ENCODE measurements around the gene CFAP77.

CFAP77 gene

DNA sequence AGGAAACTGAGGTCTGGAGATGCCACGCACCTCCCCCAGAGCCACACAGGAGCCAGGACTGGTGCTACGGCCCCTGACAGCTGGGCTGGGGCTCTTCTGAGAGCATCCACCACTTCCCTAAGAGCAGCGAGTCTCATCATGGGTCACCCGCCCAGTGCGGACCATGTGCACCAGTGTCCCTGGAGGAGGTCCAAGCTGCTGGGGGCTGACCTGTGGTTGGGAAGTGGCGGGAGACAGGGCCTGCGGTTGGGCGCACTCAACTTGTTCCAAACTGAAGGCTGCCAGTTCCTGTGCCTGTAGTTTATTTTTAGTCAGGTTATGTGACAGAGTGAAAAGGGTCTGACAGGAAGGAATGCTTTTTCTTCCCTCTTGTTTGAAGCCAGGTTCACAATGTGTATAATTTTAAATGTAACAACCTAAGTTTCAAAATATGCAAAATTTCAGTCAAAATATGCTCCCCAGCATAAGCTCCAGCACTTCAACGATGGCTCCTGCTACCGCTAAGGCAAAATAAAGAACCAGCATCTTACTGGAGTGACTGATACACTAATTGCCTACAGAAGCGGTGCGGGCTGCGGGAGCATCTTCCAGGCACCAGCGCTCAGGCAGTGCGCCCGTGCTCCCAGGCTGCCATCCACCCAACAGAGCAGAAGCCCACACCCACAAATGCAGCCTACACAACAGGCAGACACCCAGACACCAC lies 187.2 kb downstream of the CFAP77 start:
- H3K36me3 ChIP-seq (ENCODE audit: insufficient read depth, insufficient read length, low read length) = peaks cover 78% of the 10 kb centered on the region
- DNase-seq (ENCODE audit: low read depth, low spot score) = no peak

GRCh38 chr9:132600326-132600984 lies 190.4 kb downstream of the CFAP77 start:
- no peak for DNase-seq (ENCODE audit: low read depth, low spot score)
- no peaks in the 10 kb centered on the region for H3K4me1 ChIP-seq (ENCODE audit: insufficient read depth, insufficient read length)
- H3K4me3 ChIP-seq (ENCODE audit: insufficient read length, low read depth) = no peak overlapping the region
- H3K36me3 ChIP-seq (ENCODE audit: insufficient read depth, insufficient read length, low read length) = peaks cover 90% of the 10 kb centered on the region
- TF ChIP-seq YY1 (IDR thresholded peaks at IDR 0.05; ENCODE audit: insufficient read depth, insufficient read length) (no peak), SUZ12 (IDR thresholded peaks at IDR 0.05; ENCODE audit: extremely low read depth, insufficient read depth, insufficient read length) (no peak), ZNF274 (IDR thresholded peaks at IDR 0.05; ENCODE audit: low read depth, low read length) (no peak)
- no peaks in the 10 kb centered on the region for H3K9me3 ChIP-seq (ENCODE audit: insufficient read depth, low read length)
- no peaks in the 10 kb centered on the region for H3K27me3 ChIP-seq (ENCODE audit: insufficient read depth, insufficient read length)
- H3K9ac ChIP-seq (ENCODE audit: insufficient read length, low read depth) = no peak overlapping the region

More for the DNA sequence above, 187.2 kb downstream of the CFAP77 start:
- Histone ChIP-seq H3K9ac (ENCODE audit: insufficient read length, low read depth) (no peak overlapping the region), H3K9me3 (ENCODE audit: insufficient read depth, low read length) (no peaks in the 10 kb centered on the region), H3K4me3 (ENCODE audit: insufficient read length, low read depth) (no peak overlapping the region), H3K27me3 (ENCODE audit: insufficient read depth, insufficient read length) (no peaks in the 10 kb centered on the region), H3K4me1 (ENCODE audit: insufficient read depth, insufficient read length) (peaks cover 4% of the 10 kb centered on the region)
- no peak for TF ChIP-seq YY1 (IDR thresholded peaks at IDR 0.05; ENCODE audit: insufficient read depth, insufficient read length)

GRCh38 chr9:132602207-132602606 lies 192.2 kb downstream of the CFAP77 start:
- no peaks in the 10 kb centered on the region for H3K4me1 ChIP-seq (ENCODE audit: insufficient read depth, insufficient read length)
- H3K9ac ChIP-seq (ENCODE audit: insufficient read length, low read depth) = no peak overlapping the region
- H3K9me3 ChIP-seq (ENCODE audit: insufficient read depth, low read length) = no peaks in the 10 kb centered on the region
- no peaks in the 10 kb centered on the region for H3K27me3 ChIP-seq (ENCODE audit: insufficient read depth, insufficient read length)
- no peak overlapping the region for H3K4me3 ChIP-seq (ENCODE audit: insufficient read length, low read depth)
- H3K36me3 ChIP-seq (ENCODE audit: insufficient read depth, insufficient read length, low read length) = peaks cover 88% of the 10 kb centered on the region
- TF ChIP-seq YY1 (IDR thresholded peaks at IDR 0.05; ENCODE audit: insufficient read depth, insufficient read length) = no peak
- TF ChIP-seq ZNF274 (IDR thresholded peaks at IDR 0.05; ENCODE audit: low read depth, low read length) = no peak
- TF ChIP-seq SUZ12 (IDR thresholded peaks at IDR 0.05; ENCODE audit: extremely low read depth, insufficient read depth, insufficient read length) = no peak
- DNase-seq (ENCODE audit: low read depth, low spot score) = no peak

GRCh38 chr9:132605387-132605786 lies 195.4 kb downstream of the CFAP77 start:
- TF ChIP-seq ZNF274 (IDR thresholded peaks at IDR 0.05; ENCODE audit: low read depth, low read length) = no peak
- no peak for TF ChIP-seq SUZ12 (IDR thresholded peaks at IDR 0.05; ENCODE audit: extremely low read depth, insufficient read depth, insufficient read length)
- no peak for TF ChIP-seq YY1 (IDR thresholded peaks at IDR 0.05; ENCODE audit: insufficient read depth, insufficient read length)
- no peak for DNase-seq (ENCODE audit: low read depth, low spot score)
- Histone ChIP-seq H3K4me3 (ENCODE audit: insufficient read length, low read depth) (no peak overlapping the region), H3K9me3 (ENCODE audit: insufficient read depth, low read length) (no peaks in the 10 kb centered on the region), H3K36me3 (ENCODE audit: insufficient read depth, insufficient read length, low read length) (peaks cover 85% of the 10 kb centered on the region), H3K4me1 (ENCODE audit: insufficient read depth, insufficient read length) (no peaks in the 10 kb centered on the region), H3K9ac (ENCODE audit: insufficient read length, low read depth) (no peak overlapping the region), H3K27me3 (ENCODE audit: insufficient read depth, insufficient read length) (no peaks in the 10 kb centered on the region)

- H3K9ac ChIP-seq (ENCODE audit: insufficient read length, low read depth) = no peak overlapping the region
- no peak for DNase-seq (ENCODE audit: low read depth, low spot score)
- H3K36me3 ChIP-seq (ENCODE audit: insufficient read depth, insufficient read length, low read length) = peaks cover 85% of the 10 kb centered on the region
- no peaks in the 10 kb centered on the region for H3K4me1 ChIP-seq (ENCODE audit: insufficient read depth, insufficient read length)
- H3K27me3 ChIP-seq (ENCODE audit: insufficient read depth, insufficient read length) = no peaks in the 10 kb centered on the region
- no peak for TF ChIP-seq SUZ12 (IDR thresholded peaks at IDR 0.05; ENCODE audit: extremely low read depth, insufficient read depth, insufficient read length)
- TF ChIP-seq ZNF274 (IDR thresholded peaks at IDR 0.05; ENCODE audit: low read depth, low read length) = no peak
- no peak for TF ChIP-seq YY1 (IDR thresholded peaks at IDR 0.05; ENCODE audit: insufficient read depth, insufficient read length)
- H3K4me3 ChIP-seq (ENCODE audit: insufficient read length, low read depth) = no peak overlapping the region
- no peaks in the 10 kb centered on the region for H3K9me3 ChIP-seq (ENCODE audit: insufficient read depth, low read length)
Observed at GRCh38 chr9:132606066-132606465, 196.1 kb downstream of the CFAP77 start.

- Histone ChIP-seq H3K4me3 (ENCODE audit: insufficient read length, low read depth) (no peak overlapping the region), H3K4me1 (ENCODE audit: insufficient read depth, insufficient read length) (no peaks in the 10 kb centered on the region)
Observed at GRCh38 chr9:132609184-132609583, 199.2 kb downstream of the CFAP77 start.

GRCh38 chr9:132609829-132610228 lies 199.8 kb downstream of the CFAP77 start:
- peaks cover 81% of the 10 kb centered on the region for H3K36me3 ChIP-seq (ENCODE audit: insufficient read depth, insufficient read length, low read length)
- H3K4me3 ChIP-seq (ENCODE audit: insufficient read length, low read depth) = no peak overlapping the region
- H3K27me3 ChIP-seq (ENCODE audit: insufficient read depth, insufficient read length) = no peaks in the 10 kb centered on the region
- no peak for TF ChIP-seq SUZ12 (IDR thresholded peaks at IDR 0.05; ENCODE audit: extremely low read depth, insufficient read depth, insufficient read length)
- TF ChIP-seq YY1 (IDR thresholded peaks at IDR 0.05; ENCODE audit: insufficient read depth, insufficient read length) = no peak
- no peak for TF ChIP-seq ZNF274 (IDR thresholded peaks at IDR 0.05; ENCODE audit: low read depth, low read length)
- no peak overlapping the region for H3K9ac ChIP-seq (ENCODE audit: insufficient read length, low read depth)
- H3K9me3 ChIP-seq (ENCODE audit: insufficient read depth, low read length) = no peaks in the 10 kb centered on the region
- H3K4me1 ChIP-seq (ENCODE audit: insufficient read depth, insufficient read length) = no peaks in the 10 kb centered on the region
- no peak for DNase-seq (ENCODE audit: low read depth, low spot score)

More at GRCh38 chr9:132609184-132609583, 199.2 kb downstream of the CFAP77 start:
- Histone ChIP-seq H3K27me3 (ENCODE audit: insufficient read depth, insufficient read length) (no peaks in the 10 kb centered on the region), H3K36me3 (ENCODE audit: insufficient read depth, insufficient read length, low read length) (peaks cover 81% of the 10 kb centered on the region), H3K9me3 (ENCODE audit: insufficient read depth, low read length) (no peaks in the 10 kb centered on the region), H3K9ac (ENCODE audit: insufficient read length, low read depth) (no peak overlapping the region)
- no peak for DNase-seq (ENCODE audit: low read depth, low spot score)
- TF ChIP-seq ZNF274 (IDR thresholded peaks at IDR 0.05; ENCODE audit: low read depth, low read length) = no peak
- TF ChIP-seq YY1 (IDR thresholded peaks at IDR 0.05; ENCODE audit: insufficient read depth, insufficient read length) = no peak
- no peak for TF ChIP-seq SUZ12 (IDR thresholded peaks at IDR 0.05; ENCODE audit: extremely low read depth, insufficient read depth, insufficient read length)

Measured in NT2/D1 (cell line).